Smooth muscle cell (in vitro differentiated cells): ENCODE measurements around the gene TPBGL. TPM values are rescaled to one million over a fixed set of nuclear protein-coding genes. Genes with fewer than 3 reads are reported as not detected.
A peak's percentile ranks its signal among the peaks of the same experiment; 100 is the strongest.

Source experiments
- DNase-seq: peaks from one replicate; lab custom pipeline; 2025; ENCODE audit not compliant: unreplicated experiment; lab: John Stamatoyannopoulos, UW
- H2AFZ ChIP-seq: fragments of 200-600 bp; sonication (generic); 2 replicates; pipeline ENCODE4 v1.6.0; 2016; ENCODE audit warnings: antibody characterized with exemption, low read depth, mild to moderate bottlenecking
- H3F3A ChIP-seq: fragments of 200-600 bp; sonication (generic); 2 replicates; pipeline ENCODE4 v1.6.0; 2017; ENCODE audit warnings: antibody characterized with exemption, low read depth
- H3K27ac ChIP-seq: fragments of 200-600 bp; sonication (generic); 2 replicates; pipeline ENCODE4 v1.5.1; 2016; ENCODE audit warnings: low read depth, mild to moderate bottlenecking
- H3K27me3 ChIP-seq: fragments of 200-600 bp; sonication (generic); 2 replicates; pipeline ENCODE4 v1.6.1; 2016; ENCODE audit warnings: low read depth, mild to moderate bottlenecking
- H3K36me3 ChIP-seq: fragments of 200-600 bp; sonication (generic); 2 replicates; pipeline ENCODE4 v1.5.1; 2016; ENCODE audit warnings: low read depth
- H3K4me1 ChIP-seq: fragments of 200-600 bp; sonication (generic); 2 replicates; pipeline ENCODE4 v1.5.1; 2016; ENCODE audit warnings: low read depth
- H3K4me2 ChIP-seq: fragments of 200-600 bp; sonication (generic); 2 replicates; pipeline ENCODE4 v1.6.0; 2016; ENCODE audit warnings: mild to moderate bottlenecking
- H3K4me3 ChIP-seq: fragments of 200-600 bp; sonication (generic); 2 replicates; pipeline ENCODE4 v1.5.1; 2016; ENCODE audit warnings: mild to moderate bottlenecking
- H3K79me2 ChIP-seq: fragments of 200-600 bp; sonication (generic); 2 replicates; pipeline ENCODE4 v1.6.0; 2016; ENCODE audit warnings: low read depth, mild to moderate bottlenecking
- H3K9ac ChIP-seq: fragments of 200-600 bp; sonication (generic); 2 replicates; pipeline ENCODE4 v1.6.0; 2016; ENCODE audit warnings: low read depth
- H3K9me3 ChIP-seq: fragments of 200-600 bp; sonication (generic); replicated peaks from 2 replicates; pipeline ENCODE4 v1.5.1; 2016; ENCODE audit warnings: low read depth
- H4K20me1 ChIP-seq: fragments of 200-600 bp; sonication (generic); 2 replicates; pipeline ENCODE4 v1.6.0; 2016; ENCODE audit warnings: low read depth
- WGBS: methylation state at CpG from one replicate; pipeline ENCODE4 v1.1.7; 2016; ENCODE audit warnings: low lambda C conversion rate; 5-methylcytosine and 5-hydroxymethylcytosine counted together
- polyA plus RNA-seq: library from polyadenylated mRNA; unstranded; fragments of >200 nt; fragmentation: Nextera tagmentation; extraction: Ambion mirVana; gene quantifications from 2 replicates; pipeline ENCODE4 v1.2.1, GENCODE V29; 2016
- total RNA-seq: library from RNA; depleted of rRNA; stranded (reverse); fragments of >200 nt; gene quantifications from 2 replicates; pipeline ENCODE4 v1.2.3, GENCODE V29; 2014
- TF ChIP-seq, protein P1 (sequence below): fragments of 200-600 bp; sonication (generic); IDR thresholded peaks from 2 replicates; pipeline ENCODE4 v1.5.1; 2017; ENCODE audit warnings: borderline replicate concordance, mild to moderate bottlenecking, antibody characterized with exemption; ENCODE audit not compliant: insufficient read depth, poor library complexity, severe bottlenecking

TPBGL gene
- total and polyA plus RNA-seq, 2 experiments from 2014 or later, result 0.62 to 0.81 TPM

DNA sequence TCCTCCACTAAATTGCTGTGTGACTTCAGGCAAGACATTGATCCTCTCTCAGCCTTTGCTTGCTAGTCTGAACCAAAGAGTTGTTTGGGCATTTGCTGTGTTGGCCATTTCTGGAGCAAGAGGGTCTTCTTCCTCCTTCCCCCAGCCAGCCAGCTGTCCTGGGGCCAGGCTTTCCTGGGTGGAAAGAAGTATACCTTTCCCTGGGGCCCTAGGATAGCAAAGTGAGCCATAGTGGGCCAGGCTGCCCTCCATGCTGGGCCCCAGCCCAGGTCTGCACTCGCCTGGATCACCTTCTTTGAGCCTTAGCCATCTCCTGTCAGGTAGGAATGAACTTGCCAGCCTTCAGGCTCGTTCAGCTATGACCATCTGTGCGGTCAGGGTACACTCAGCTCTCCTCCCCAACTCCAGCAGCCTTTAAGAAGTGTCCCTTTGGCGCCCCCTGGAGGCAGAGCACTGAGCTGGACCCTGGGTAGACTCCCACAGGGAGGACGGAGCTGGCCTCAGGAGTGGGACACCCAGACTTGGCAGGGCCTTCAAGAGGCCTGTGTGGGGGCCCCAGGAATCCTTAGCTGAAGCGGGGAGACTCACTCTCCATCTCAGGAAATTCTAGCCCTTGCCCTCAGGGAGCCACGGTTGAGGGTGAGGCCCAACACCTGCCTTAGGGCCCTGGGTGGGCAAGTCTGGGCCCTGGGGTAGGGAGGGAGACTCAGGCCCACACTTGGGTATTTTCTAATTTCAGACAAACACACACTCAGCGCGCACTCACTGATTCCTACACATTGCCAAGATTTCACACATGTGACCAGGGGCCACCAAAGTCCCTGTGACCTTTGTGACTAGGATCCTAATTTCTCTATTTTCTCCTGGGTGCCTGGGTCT is 35.6 kb upstream of the TPBGL start:
- WGBS, result 29% methylated on average over 9 of the region's 9 CpGs
- no peak overlapping the region for H2AFZ ChIP-seq
- H3K9me3 ChIP-seq, result no peaks in the 10 kb centered on the region
- no peak overlapping the region for H3K4me2 ChIP-seq
- no peaks in the 10 kb centered on the region for H4K20me1 ChIP-seq
- H3K4me1 ChIP-seq, result no peaks in the 10 kb centered on the region
- no peaks in the 10 kb centered on the region for H3K36me3 ChIP-seq
- H3K79me2 ChIP-seq, result no peaks in the 10 kb centered on the region
- no peak overlapping the region for H3K4me3 ChIP-seq
- TF ChIP-seq, protein P1, sequence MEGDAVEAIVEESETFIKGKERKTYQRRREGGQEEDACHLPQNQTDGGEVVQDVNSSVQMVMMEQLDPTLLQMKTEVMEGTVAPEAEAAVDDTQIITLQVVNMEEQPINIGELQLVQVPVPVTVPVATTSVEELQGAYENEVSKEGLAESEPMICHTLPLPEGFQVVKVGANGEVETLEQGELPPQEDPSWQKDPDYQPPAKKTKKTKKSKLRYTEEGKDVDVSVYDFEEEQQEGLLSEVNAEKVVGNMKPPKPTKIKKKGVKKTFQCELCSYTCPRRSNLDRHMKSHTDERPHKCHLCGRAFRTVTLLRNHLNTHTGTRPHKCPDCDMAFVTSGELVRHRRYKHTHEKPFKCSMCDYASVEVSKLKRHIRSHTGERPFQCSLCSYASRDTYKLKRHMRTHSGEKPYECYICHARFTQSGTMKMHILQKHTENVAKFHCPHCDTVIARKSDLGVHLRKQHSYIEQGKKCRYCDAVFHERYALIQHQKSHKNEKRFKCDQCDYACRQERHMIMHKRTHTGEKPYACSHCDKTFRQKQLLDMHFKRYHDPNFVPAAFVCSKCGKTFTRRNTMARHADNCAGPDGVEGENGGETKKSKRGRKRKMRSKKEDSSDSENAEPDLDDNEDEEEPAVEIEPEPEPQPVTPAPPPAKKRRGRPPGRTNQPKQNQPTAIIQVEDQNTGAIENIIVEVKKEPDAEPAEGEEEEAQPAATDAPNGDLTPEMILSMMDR, result peak; percentile 93
- H3F3A ChIP-seq, result no peaks in the 10 kb centered on the region
- H3K27me3 ChIP-seq, result peaks cover 18% of the 10 kb centered on the region
- no peak overlapping the region for H3K27ac ChIP-seq
- H3K9ac ChIP-seq, result no peak overlapping the region
- DNase-seq, result peak; percentile 68

DNA sequence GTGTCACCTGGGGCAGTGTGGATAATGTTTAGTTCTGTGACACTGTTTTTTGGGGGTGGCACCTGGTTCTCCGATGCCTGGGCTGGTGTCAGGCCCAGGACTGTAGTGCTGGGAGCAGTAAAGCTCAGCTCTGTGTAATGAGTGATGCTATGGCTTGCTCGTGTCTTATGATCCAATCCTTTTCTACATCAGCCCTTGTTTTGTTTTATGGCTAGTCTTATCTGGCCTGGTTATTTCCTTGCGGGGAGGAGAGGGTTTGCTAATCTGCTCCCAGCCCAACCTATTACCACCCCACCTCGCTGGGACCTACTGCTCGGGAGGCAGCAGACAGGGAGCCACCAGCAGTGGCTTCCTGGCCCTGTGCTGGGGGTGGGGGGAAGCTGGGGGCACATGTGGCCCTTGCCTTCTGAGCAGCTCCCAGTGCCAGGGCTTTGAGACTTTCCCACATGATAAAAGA is 35.0 kb upstream of the TPBGL start:
- H3K9me3 ChIP-seq, result no peaks in the 10 kb centered on the region
- H3K4me3 ChIP-seq, result no peak overlapping the region
- WGBS, result 67% methylated on average over 5 of the region's 5 CpGs
- no peaks in the 10 kb centered on the region for H3F3A ChIP-seq
- H3K36me3 ChIP-seq, result no peaks in the 10 kb centered on the region
- no peaks in the 10 kb centered on the region for H3K79me2 ChIP-seq
- TF ChIP-seq, protein P1, result no peak
- H4K20me1 ChIP-seq, result no peaks in the 10 kb centered on the region
- H2AFZ ChIP-seq, result no peak overlapping the region
- DNase-seq, result no peak
- H3K4me1 ChIP-seq, result no peaks in the 10 kb centered on the region
- no peak overlapping the region for H3K9ac ChIP-seq
- H3K27ac ChIP-seq, result no peak overlapping the region
- peaks cover 18% of the 10 kb centered on the region for H3K27me3 ChIP-seq
- H3K4me2 ChIP-seq, result no peak overlapping the region

DNA sequence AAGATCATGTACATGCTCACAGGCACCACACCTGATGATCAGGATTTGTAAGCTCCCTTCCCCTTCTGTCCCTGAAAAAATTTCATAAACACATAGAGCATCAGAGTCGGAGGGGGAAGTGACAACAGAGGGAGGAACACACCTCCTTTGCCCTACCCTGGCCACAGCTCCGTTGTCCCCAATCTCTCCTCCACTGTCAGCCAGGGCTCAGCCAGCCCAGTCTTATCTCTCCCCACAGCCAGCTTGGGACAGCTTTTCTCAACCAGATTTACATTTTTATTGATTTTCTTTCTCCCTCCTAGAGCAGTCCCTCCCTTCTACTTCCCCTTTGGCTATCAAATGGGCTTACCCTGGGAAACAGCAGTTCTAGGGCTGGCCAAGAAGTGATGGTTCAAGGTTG is 32.1 kb upstream of the TPBGL start:
- no peaks in the 10 kb centered on the region for H3K79me2 ChIP-seq
- H2AFZ ChIP-seq, result no peak overlapping the region
- peaks cover 18% of the 10 kb centered on the region for H3K27me3 ChIP-seq
- H4K20me1 ChIP-seq, result no peaks in the 10 kb centered on the region
- no peaks in the 10 kb centered on the region for H3K4me1 ChIP-seq
- no peak overlapping the region for H3K4me2 ChIP-seq
- no peak for DNase-seq
- H3K9ac ChIP-seq, result no peak overlapping the region
- H3K36me3 ChIP-seq, result no peaks in the 10 kb centered on the region
- no peak overlapping the region for H3K27ac ChIP-seq
- TF ChIP-seq, protein P1, result no peak
- no peaks in the 10 kb centered on the region for H3K9me3 ChIP-seq
- 49% methylated on average over 2 of the region's 2 CpGs for WGBS
- no peaks in the 10 kb centered on the region for H3F3A ChIP-seq
- H3K4me3 ChIP-seq, result no peak overlapping the region
